GM06990 (cell line): ENCODE measurements around the gene IDH3A.

Experiments
- DNase-seq: peaks from one replicate; pipeline ENCODE4 v3.0.0-alpha.2; 2011; ENCODE audit not compliant: insufficient read length; ENCODE audit errors: extremely low read depth
- H3K27me3 ChIP-seq: replicated peaks from 2 replicates; pipeline ENCODE4 v1.6.0; 2011; ENCODE audit warnings: low read length; ENCODE audit not compliant: control insufficient read depth, insufficient read depth
- H3K36me3 ChIP-seq: 2 replicates; pipeline ENCODE4 v1.5.1; 2011; ENCODE audit warnings: low read length; ENCODE audit not compliant: control insufficient read depth, insufficient read depth
- H3K4me3 ChIP-seq: replicated peaks from 2 replicates; pipeline ENCODE4 v1.5.1; 2011; ENCODE audit warnings: low read depth, mild to moderate bottlenecking, control low read depth, low read length
- TF ChIP-seq, protein P1 (sequence below): IDR thresholded peaks from 2 replicates; pipeline ENCODE4 v1.5.1; 2011; ENCODE audit warnings: low read length, control low read depth, mild to moderate bottlenecking, inconsistent platforms; ENCODE audit not compliant: insufficient read depth, poor library complexity, severe bottlenecking

Gene IDH3A

DNA sequence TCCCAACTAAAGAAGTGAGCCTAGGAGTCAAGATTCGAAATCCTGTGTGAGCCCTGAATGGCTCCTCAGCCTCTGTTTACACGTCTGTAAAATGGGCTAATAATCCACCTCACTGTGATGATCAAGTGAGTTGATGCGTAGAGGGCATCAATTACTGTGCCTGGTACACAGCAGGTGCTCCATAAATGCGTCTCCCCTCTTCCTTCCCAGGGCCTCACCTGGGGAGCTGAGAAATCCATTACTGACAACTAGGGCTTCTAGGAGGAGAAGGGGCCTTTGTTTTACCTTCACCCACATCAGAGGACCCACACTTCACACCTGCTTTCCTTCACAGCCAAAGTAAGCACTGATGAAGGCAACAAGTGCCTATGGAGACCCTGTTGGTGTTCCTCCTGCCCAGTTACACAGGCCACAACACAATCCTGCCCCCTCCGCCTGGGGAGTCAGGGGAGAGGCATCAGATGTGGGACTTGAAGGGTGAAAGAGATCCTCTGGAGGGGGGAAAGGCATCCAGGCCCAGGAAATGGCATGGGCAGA lies 19.3 kb upstream of the IDH3A start:
- no peaks in the 10 kb centered on the region for H3K36me3 ChIP-seq
- TF ChIP-seq, protein P1, sequence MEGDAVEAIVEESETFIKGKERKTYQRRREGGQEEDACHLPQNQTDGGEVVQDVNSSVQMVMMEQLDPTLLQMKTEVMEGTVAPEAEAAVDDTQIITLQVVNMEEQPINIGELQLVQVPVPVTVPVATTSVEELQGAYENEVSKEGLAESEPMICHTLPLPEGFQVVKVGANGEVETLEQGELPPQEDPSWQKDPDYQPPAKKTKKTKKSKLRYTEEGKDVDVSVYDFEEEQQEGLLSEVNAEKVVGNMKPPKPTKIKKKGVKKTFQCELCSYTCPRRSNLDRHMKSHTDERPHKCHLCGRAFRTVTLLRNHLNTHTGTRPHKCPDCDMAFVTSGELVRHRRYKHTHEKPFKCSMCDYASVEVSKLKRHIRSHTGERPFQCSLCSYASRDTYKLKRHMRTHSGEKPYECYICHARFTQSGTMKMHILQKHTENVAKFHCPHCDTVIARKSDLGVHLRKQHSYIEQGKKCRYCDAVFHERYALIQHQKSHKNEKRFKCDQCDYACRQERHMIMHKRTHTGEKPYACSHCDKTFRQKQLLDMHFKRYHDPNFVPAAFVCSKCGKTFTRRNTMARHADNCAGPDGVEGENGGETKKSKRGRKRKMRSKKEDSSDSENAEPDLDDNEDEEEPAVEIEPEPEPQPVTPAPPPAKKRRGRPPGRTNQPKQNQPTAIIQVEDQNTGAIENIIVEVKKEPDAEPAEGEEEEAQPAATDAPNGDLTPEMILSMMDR, result no peak
- H3K4me3 ChIP-seq, result no peak overlapping the region
- H3K27me3 ChIP-seq, result no peaks in the 10 kb centered on the region; the same call in 1 of the 2 replicates
- DNase-seq, result no peak

DNA sequence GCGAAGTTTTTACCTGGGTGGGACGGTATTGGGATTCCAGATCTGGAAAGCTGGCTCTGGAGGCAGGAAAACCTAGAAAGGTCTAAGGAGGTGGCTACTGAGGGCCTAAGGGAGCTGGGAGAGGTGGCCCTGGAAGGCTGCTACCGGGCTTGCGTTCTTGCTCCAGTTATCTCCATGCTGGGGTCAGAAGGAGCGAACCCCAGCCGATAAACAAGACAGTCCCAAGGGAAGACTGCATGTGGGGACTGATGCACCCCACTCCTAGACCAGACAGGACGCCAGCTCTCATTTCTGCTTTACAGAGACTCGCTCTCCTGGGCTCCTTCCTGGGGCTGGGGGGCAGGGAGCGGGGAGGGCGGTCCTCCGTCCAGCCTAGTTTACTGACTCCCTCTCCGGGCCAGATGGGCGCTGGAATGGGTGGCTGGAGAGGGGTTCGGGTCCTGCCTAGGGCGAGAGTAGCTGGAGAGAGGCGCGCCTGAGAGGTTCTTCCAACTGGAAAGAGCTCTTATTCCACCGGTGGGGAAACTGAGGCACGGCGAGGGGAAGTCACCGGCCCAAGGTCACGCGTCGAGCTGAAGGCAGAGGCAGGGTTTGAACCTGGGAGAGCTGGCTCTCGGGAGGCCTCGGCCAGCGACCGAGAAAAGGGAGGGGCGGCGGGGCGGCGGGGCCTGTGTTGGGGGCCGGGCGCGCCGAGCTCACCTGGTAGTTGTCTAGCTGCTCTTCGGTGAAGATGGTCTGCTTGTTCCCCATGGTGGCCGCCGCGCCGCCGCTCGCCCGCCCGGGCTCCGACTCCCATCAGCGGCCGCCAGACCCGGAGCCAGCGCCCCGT lies 18.5 kb upstream of the IDH3A start:
- DNase-seq, result no peak
- Histone ChIP-seq H3K4me3 (peak overlapping the region; percentile 87), H3K36me3 (no peaks in the 10 kb centered on the region), H3K27me3 (no peaks in the 10 kb centered on the region; the same call in 1 of the 2 replicates)
- TF ChIP-seq, protein P1, result no peak

DNA sequence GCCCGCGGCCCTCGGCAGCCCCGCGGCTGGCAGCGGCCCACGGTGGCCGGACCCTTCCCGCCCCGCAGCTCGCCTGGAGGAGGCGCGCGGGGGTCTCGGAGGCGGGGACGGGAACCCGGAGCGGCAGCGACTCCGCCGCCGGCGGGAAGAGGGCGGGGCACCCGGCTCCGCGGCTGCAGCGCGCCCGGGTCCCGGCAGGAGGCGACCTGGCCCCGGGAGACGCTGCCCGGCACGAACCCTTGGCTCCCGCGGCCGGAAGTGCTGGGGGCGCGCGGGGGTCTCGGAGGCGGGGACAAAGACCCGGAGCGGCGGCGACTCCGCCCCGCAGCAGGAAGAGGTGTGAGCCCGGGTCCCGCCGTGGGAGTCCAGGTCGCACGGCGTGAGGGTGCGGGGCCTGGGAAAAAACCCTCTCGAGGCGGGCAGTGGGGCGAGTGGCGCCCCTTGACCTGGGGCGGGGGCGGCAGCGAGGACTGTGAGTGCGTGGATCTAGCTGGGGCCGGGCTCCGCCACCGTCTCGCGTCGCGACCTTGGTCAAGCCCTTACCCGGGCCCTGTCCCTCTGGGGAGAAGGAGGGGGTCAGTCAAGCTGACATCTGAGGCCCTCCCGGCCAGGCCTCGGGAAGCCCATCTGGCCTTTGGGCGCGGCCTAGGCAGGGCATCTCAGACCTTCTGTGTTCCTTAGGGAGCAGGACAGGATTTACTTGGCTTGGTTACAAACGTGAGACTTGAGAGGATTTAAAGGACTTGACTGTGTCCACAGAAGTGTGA lies 17.7 kb upstream of the IDH3A start, which contains the start of gene CIB2:
CIB2 (minus strand) TSS at position 151 of the 767 bp plus-strand sequence. CDS start 230 bp downstream, outside the sequence.
- TF ChIP-seq, protein P1, result peak; percentile 28
- DNase-seq, result peak; percentile 85
- Histone ChIP-seq H3K27me3 (no peaks in the 10 kb centered on the region; the same call in 1 of the 2 replicates), H3K36me3 (no peaks in the 10 kb centered on the region), H3K4me3 (peak within 1 kb of the TSS; percentile 87)

DNA sequence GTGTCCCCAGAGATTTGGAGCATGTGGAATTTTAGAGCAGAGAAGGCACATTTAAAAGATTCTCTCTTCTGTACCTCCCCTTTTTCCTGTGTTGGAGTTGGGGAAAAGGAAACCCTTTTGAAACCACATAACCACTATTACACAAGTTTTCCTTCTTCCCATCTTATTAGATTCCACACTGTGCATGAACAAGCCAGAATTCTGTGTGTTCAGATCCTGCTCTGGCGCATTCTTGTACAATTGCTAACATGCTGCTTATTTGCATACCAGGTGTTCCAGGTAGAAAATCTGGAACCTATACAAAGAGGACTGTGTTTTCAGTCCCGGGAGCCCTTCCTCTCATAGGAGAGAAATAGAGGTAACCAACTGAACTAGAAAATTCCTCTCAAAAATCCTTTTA lies 15.4 kb upstream of the IDH3A start:
- DNase-seq, result no peak
- Histone ChIP-seq H3K27me3 (no peaks in the 10 kb centered on the region; the same call in 1 of the 2 replicates), H3K4me3 (no peak overlapping the region), H3K36me3 (no peaks in the 10 kb centered on the region)
- TF ChIP-seq, protein P1, result no peak

DNA sequence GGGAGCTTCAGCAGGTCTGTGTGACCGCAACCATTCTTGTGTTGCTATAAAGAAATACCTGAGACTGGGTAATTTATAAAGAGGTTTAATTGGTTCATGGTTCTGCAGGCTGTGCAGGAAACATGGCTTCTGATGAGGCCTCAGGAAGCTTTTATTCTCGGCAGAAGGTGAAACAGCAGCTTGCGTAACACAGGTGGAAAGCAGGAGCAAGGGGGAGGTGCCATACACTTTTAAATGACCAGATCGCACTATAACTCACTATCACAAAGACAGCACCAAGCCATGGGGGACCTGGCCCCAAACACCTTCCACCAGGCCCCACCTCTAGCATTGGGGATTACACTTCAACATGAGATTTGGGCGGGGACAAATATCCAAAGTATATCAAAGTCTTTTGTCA lies 9.6 kb upstream of the IDH3A start:
- no peak for DNase-seq
- Histone ChIP-seq H3K4me3 (no peak overlapping the region), H3K36me3 (no peaks in the 10 kb centered on the region), H3K27me3 (no peaks in the 10 kb centered on the region)
- TF ChIP-seq, protein P1, result no peak
